Lung microvascular endothelial cell (primary cell): ENCODE data around the gene PIBF1. TPM values are rescaled to one million over a fixed set of nuclear protein-coding genes. Genes with fewer than 3 reads are reported as not detected.
"Not testable (repeated sequence)": the region's sequence is repeated elsewhere in the genome, so short reads cannot be mapped to it uniquely, and the experiment has no call there.

Experiments used
- DNase-seq, 2 donors: peaks; one replicate each; pipeline versions ENCODE4 v3.0.0 to v3.0.0-alpha.2; 2010; ENCODE audit warnings: low read depth in 2 of 2
- total RNA-seq: library from RNA; depleted of rRNA; stranded (reverse); fragments of >200 nt; gene quantifications from 2 replicates; pipeline ENCODE4 v1.2.1, GENCODE V29; 2014

PIBF1 gene
- total RNA-seq, 1 donor from 2014 or later, result 14.9 TPM

DNA sequence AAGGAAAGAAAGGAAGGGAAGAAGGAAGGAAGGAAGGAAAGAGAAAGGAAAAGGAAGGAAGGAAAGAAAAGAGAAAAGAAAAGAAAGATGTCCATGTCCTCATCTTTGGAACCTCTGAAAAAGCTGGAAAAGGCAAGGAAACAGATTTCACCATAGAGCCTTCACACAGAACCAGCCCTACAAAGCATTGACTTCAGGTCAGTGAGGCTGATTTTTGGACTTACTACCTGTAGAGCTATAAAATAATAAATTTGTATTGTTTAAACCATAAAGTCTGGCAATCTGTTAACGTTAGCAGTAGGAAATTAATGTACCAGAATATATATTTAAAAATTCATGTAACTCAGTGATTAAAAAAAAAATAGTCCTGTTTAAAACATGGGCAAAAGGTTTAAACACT lies 130.0 kb downstream of the PIBF1 start:
- DNase-seq, result no peak

DNA sequence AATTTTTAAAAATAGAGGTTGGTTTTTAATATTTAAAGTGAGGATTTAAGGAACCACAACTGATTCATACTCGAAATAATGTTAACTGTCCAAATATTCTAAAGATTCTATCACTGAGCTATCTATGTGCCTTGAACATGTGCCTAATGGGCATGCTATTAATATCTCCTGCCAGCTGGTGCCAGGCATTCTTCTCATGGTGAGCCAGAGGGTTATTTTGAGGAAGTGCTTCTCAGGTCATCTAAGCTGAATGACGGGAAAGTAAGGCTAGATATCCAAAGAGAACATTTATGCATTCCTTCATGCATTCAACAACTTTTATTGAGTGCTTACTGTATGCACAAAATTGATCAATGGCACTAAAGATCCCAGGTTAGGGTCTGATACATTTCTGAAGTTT lies 138.2 kb downstream of the PIBF1 start:
- no peak for DNase-seq

DNA sequence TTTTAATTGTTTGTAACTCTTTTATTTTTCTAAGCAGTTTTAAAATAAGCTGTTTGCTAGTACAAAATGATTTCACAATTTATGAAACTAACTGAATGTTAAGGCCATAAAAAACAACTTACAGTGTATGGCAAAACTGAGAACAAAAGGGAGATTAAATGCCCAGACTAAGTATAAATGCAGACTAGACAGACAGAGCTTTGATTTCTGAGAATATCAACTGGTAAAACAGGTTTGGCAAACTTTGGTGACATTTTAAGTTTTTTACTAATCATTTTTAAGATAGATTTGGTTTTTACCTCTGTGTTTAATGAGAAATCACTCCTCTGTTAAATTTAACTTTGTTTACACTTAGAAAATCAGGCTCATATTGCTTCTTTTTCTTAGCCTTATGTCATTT lies 149.4 kb downstream of the PIBF1 start:
- no peak for DNase-seq

DNA sequence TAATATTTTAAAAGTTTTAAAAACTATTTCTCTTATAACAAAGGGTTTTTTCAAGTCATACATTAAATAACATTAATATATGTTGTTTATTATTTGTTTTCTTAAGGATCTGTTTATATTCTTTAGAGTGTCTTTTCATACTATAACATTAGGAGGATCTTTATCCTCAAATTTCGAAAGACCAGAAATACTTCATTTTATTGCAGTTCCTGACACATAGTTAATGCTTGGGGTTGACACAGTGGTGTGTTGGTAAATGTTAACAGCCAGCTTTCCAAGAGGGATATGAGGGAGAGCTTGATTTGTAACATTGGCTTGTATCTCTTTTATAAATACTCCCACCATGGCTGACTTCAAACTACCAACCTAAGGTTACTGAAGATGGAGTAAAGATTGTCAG lies 150.3 kb downstream of the PIBF1 start:
- no peak for DNase-seq

DNA sequence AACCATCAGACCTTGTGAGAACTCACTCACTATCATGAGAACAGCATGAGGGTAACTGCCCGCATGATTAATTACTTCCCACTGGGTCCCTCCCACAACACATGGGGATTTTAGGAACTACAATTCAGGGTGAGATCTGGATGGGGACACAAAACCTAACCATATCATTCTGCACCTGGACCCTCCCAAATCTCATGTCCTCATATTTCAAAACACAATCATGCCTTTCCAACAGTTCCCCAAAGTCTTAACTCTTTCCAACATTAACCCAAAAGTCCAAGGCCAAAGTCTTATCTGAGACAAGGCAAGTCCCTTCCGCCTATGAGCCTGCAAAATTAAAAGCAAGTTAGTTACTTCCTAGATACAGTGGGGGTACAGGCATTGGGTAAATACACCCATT lies 164.3 kb downstream of the PIBF1 start:
- DNase-seq, result not testable (repeated sequence)

DNA sequence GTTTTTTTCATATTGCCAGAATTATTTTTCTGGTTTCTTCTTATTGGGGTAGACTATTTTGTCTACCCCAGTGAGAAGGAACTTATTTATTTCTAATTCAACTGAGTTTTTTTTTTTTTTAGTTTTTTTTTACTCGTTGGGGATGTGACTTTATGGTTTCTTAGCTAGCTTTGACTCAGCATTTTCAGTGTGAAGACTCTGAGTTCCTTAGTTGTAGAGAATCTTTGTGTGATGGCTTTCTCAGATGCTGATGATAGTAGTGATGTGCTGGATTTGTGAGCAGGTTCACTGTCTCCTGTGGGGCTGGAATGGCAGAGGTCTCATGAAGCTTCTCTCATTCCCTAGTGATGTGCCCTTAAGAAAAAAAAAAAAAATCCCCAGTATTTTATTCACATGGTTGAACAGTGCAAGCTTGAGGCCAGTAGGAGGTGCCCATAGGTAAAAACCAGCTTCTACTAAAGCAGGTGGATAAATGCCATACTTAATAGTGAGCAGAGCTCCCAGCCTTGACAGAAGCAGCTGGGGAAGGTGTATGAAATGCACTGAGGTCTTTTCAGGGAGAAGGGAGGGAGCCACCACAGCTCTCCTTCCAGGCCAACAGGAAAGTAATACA lies 170.7 kb downstream of the PIBF1 start:
- DNase-seq, result no peak

DNA sequence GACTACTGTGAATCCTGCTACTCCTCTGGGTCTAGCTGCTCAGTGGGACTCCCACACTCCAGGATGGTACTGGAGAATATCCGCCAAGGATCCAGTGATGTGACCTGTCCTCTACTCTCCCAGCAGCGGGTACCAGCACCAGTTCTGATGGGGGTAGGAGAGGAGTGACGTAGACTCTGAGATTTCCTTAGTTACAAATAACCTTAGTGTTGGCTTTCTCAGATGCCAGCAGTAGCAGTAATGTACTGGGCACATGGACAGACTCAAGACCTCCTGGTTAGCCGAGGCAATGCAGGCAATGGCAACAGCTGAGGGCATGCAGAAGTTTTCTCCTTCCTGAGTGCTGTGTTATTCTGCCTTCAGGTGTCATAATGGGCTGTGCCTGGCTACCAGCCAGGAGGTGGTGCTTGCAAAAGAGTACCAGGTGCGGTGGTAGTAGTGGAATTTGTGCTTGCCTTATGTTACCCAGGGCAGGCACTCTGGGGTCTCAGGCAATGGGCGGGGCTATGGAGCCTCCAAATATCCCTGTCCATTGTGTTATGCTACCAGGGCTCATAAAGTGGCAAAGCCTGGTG lies 171.5 kb downstream of the PIBF1 start:
- DNase-seq, result no peak

DNA sequence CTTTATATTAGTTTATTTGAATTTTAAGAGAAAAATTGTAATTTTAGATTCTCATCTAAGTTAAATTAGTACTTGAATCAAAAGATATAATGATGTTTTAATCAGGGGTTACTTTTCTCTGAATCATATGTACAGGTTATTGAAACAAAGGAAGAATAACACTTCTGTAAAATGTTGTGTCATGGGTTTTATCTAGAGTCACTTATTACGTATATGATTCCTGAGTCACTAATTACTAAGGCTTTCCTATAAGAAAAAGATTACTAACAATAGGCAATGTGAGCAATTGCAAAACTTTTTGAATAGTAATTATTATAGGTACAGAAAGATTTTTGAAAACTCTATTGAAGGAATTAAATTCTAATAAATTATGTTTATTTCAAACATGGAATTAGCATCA lies 177.7 kb downstream of the PIBF1 start:
- DNase-seq, result peak; percentile 18 to 51

DNA sequence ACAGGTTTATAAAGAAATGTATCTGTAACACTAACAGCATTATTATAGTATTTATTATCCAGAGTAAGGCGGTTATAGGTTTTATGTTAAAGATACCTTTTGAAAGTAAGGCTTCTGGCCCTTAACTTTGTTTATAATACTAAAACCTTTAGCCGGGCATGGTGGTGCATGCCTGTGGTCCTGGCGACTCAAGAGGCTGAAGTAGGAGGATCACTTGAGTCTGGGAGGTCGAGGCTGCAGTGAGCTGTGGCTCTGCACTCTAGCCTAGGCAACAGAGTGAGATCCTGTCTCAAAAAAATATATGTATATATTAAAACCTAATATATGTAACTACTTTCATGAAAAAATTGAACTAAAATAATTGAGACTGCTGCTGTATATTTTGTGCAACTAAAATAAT lies 178.2 kb downstream of the PIBF1 start:
- DNase-seq, result no peak

DNA sequence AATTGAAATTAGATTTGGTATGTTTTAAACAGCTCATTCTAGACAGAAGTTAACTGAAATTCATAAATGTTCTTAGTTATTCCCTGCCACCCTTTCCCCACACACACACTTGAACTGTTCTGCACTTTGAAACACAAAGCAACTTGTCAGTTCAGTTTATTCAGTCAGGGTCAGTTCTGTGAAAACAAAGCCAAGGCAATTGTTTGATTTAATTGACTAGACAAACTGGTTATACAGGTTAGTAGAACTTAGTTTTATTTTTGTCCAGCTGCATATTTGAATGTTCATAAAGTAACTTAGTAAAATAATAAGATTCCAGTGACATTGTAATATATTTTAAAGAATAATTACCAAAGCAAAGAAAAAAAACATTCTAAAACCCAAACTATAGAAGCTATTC lies 178.6 kb downstream of the PIBF1 start:
- no peak for DNase-seq

DNA sequence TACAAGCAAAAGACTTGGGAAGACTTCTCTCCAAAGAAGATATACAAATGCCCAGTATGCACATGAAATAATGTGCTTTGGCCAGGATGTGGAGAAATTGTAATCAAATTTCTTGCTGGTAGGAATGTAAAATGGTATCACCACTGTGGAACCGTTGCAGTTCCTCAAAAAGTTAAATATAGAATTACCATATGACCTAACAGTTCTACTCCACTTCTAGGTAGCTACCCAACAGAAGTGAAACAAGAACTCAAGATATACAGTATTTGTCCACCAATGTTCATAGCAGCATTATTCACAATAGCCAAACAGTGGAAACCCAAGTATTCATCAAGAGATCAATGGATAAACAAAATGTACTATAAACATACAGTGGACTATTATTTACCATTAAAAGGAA lies 181.8 kb downstream of the PIBF1 start:
- no peak for DNase-seq

DNA sequence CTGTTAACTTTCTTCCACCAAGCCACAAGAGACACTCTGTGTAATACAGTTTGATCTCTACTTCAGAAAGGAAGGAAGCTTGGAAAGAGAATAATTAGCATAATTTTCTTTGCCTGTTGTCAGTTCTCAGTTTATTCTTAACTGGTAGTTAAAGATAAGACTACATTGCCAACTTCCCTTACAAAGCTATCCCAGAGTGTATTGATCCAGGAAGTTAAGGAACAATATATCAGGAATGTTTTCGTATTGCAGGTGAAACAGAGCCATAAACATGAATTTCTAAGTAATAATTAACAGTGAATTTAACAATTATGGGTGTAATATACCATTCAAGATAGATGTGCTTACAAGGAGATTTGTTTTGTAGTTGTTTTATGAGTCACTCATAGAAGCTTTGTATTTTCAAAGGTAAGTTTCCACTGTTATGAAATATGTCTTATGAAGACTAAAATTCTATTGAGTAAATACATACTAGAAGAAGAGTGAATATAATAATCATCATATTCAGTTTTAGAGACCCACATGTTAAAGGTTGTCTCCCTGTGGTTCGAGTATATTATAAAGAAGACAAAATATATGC lies 188.5 kb downstream of the PIBF1 start:
- no peak for DNase-seq

DNA sequence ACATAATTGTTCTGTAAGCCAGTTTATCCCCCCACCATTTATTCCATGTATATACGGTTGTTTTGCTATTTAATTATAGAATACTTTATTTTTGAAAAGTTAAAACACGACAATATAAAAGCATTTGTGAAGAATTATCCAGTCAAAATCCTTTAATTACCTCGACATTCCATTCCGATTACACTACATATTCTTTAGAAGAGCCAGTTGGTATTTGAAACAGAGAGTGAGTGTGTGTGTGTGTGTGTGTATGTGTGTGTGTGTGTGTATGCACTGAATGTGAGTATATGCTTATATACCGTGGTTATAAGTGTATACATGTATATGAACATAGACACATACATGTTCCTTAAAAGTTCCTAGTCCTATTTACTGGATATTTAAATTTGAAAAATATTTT lies 189.0 kb downstream of the PIBF1 start:
- DNase-seq, result no peak

DNA sequence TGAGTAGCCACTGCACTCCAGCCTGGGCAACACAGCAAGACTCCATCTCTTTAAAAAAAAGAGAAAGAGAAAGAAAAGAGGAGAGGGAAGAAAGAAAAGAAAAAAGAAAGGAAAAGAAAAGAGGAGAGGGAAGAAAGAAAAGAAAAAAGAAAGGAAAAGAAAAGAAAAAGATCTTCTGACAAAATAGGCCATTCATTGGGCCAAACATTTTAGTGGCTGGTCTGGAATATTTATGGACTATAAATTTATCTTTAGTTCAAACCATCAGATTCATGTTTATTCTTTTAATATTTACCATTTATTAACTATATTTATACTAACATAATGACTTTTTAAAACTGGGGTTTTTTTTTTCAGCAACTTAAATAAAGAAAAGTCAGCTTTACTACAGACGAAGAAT lies 191.3 kb downstream of the PIBF1 start:
- no peak for DNase-seq

DNA sequence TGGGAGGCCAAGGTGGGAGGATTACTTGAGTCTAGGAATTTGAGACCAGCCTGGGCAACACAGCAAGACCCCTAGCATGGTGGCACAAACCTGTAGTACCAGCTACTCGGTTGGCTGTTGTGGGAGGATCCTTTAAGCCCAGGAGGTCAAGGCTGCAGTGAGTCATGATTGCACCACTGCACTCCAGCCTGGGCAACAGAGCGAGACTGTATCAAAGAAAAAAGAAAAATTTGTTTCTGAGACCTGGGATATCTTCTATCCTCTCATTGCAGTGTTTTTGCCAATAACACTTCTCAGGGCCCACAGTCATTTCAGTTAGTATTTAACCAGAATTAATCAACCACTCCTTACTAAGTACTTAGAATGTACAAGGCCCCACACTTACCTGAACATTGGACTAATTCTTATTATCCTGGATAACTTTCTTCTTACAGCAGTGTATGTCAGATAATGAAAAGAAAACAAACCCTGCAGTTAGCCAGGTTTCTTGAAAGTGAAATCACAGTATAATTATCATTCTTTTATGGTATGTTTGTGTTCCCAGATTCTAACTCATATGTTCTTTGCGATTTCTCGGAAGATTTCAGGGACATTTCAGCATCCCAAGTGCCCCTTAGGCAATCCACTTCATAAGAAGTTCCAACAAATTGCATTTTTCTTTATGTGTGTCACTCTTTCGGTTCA lies 201.3 kb downstream of the PIBF1 start:
- DNase-seq, result no peak

DNA sequence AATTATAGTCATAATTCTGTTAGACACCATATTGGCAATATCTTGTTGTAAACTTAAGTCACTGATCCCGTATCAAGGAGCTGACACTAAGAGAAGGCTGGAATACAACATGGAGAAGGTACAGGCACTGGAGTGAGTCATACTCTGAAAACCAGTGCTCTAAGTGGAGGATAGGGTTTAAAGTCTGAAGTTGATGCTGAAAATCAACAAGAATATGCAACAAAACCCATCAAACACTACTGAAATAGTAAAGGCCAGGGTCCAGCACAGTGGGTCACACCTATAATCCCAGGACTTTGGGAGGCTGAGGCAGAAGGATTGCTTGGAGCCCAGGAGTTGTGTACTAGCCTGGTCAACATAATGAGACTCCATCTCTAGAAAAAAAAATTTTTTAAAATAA lies 203.7 kb downstream of the PIBF1 start:
- DNase-seq, result no peak

DNA sequence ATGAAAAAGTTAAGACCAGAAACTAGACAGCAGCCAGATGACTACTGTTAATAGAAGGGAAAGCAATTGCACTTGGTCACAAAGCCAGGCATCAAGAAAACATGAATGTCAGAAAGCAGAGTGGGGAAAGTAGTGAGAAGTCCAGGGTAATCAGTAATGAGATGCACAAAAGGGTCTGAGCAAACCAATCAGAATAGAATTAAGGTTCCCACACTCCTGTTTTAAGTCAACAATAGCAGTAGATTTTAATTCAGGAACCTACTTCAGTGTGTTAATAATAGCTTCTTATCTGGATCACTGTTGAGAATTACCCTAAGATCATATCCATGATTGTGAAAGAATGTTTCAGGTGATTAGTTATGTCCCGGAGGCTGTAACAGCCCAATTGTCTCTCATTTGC lies 204.3 kb downstream of the PIBF1 start:
- no peak for DNase-seq

DNA sequence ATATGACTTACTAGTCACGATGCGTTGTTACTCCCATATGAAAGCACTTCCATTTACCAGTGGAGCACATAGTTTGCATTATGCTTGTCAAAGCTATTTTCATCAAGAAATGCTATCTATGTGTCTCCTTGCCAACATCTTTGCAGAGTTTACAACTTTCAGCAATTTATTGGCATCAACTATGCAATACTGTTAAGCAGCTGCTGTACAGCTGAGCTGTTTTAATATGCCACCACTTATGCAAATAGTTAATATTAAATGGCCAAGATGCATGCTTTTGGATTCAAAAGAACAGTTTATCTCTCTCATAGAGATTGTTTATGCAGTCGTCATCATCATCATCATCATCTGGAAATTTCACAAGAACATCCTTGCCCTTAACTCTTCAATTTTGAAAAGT lies 209.0 kb downstream of the PIBF1 start:
- no peak for DNase-seq

DNA sequence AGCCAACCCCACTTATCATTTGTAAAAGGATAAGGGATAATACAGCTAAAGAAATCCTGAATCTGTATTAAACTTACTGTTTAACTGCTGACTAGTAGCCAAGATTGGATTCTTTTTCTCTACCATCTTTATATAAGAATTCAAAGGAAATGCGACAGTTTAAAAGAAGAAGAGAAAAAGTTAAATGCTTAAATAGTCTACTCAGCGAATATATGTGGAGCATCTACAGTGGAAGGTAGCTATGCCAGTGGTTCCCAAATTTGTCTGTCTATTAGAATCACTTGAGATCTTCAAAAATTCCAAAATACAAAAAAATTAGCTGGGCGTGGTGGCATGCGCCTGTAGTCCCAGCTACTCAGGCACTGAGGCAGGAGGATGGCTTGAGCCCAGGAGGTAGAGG lies 216.1 kb downstream of the PIBF1 start:
- no peak for DNase-seq

DNA sequence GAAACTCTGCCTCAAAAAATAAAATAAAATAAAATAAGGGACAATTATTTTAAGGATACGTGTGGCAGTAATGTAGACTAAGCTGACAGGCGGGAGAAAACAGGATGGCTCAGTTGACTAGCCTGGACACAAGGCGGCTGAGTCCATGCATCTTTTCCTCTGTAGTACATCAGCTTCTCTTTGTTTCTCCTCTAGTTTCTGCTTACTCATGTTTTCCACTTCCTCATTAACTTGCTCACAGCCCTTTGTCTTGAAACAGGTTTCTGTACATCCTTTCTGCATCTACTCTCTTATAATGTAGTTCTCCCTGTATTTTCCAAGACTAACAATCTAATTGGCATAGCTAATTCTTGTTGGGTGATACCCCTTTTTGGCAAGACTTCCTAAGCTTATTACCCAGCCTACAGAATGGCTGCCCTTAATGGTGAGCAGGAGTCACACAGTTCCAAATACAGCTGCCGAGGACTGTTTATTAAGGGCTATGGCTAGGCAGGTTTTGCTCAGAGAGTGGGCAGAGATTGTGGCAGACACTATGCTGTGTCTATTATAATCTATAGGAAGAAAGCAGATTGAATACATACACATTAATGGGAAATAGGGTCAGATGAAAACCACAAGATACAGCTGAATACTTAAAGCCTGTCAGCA lies 218.2 kb downstream of the PIBF1 start:
- peak; percentile 58 to 74 for DNase-seq

DNA sequence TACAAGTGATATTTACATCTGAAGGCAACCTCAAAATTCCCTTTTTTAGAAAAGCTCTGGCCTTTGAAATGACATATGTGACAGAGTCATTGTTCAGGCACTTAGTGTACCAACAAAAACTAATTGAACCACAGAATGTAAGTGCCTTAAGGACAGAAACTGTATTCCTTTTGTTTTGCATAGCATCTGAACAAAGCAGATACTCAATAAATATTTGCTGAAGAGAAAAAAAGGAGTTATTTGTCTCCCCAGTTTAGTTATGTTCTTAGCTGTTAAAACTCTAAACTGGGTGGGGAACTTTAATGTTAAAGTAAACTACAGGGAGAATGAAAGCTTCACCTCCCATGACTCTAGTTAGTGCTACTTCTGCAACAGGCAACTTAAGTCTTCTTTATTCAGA lies 220.0 kb downstream of the PIBF1 start:
- DNase-seq, result no peak

DNA sequence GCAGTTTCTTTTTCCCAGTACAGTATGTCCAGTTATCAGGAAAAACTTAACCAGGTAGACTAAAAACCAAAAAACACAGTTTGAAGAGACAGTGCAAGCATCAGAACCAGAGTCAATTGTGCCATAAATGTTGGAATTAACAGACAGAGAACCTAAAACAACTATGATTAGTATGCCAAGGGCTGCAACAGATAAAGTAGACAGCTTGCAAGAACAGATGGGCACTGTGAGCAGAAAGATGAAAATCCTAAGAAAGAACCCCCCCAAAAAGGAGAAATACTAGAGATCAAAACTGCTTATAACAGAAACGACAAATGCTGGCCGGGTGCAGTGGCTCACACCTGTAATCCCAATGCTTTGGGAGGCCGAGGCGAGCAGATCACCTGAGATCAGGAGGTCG lies 229.8 kb downstream of the PIBF1 start:
- DNase-seq, result no peak

DNA sequence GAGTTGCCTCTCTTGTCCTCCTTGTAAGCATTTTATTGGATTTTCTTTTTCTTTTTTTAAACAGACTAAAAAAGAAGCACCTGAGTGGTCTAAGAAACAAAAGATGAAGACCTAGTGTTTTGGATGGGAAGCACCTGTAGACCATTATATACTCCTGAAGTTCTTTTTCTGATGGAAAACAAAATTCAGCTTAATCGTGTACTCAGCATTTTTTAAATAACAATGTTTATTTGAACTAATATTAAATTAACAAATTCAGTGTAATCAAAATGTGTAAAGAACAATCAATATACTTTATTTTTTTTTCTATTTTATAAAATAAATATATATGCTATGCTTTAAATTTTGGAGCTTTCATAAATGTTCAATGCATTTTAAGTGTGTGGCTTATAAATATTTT lies 233.9 kb downstream of the PIBF1 start:
- DNase-seq, result no peak
